Measurements from ENCODE around the gene SSU72. TPM values are rescaled to one million over a fixed set of nuclear protein-coding genes. Genes with fewer than 3 reads are reported as not detected.
"Not testable (repeated sequence)": the region's sequence is repeated elsewhere in the genome, so short reads cannot be mapped to it uniquely, and the experiment has no call there.

SSU72 gene
- polyA plus RNA-seq, 1 of the 3 experiments (the other 2 are of a cell fraction), result 104 TPM

- WGBS (ENCODE audit: low lambda C conversion rate), result 100% methylated on average over 2 of the region's 17 CpGs
- H3K4me2 ChIP-seq; H3K79me2 ChIP-seq (ENCODE audit: insufficient read depth); H3K27ac ChIP-seq (ENCODE audit: low read depth in 2 of 2, low read length in 1 of 2); POLR2A ChIA-PET; H4K20me1 ChIP-seq (ENCODE audit: insufficient read depth); H3K9me2 ChIP-seq; H3K9me3 ChIP-seq; H3K4me1 ChIP-seq (ENCODE audit: control insufficient read depth in 1 of 2, insufficient read depth in 2 of 2, low read depth in 1 of 2, low read length in 1 of 2); H3K9ac ChIP-seq; H3F3A ChIP-seq (replicated peaks; ENCODE audit: insufficient read depth); H2AFZ ChIP-seq (ENCODE audit: low read depth); H3K4me3 ChIP-seq (ENCODE audit: low read depth in 2 of 2, low read length in 1 of 2); DNase-seq; CTCF ChIA-PET; H3K27me3 ChIP-seq (ENCODE audit: insufficient read depth): not testable (repeated sequence)
- peaks cover 0 to 16% of the 10 kb centered on the region in 2 experiments for H3K36me3 ChIP-seq (replicated peaks in 1 of 2; ENCODE audit: control insufficient read depth in 1 of 2, insufficient read depth in 2 of 2, low read length in 1 of 2)
These were observed 51.0 kb downstream of the SSU72 start for GRCh38 chr1:1523651-1524050.

- H4K20me1 ChIP-seq (ENCODE audit: insufficient read depth); H3K79me2 ChIP-seq (ENCODE audit: insufficient read depth); H3K4me1 ChIP-seq (ENCODE audit: control insufficient read depth in 1 of 2, insufficient read depth in 2 of 2, low read depth in 1 of 2, low read length in 1 of 2); DNase-seq; H3K9me2 ChIP-seq; H3K9ac ChIP-seq; POLR2A ChIA-PET; H2AFZ ChIP-seq (ENCODE audit: low read depth); H3K27ac ChIP-seq (ENCODE audit: low read depth in 2 of 2, low read length in 1 of 2); H3F3A ChIP-seq (replicated peaks; ENCODE audit: insufficient read depth); CTCF ChIA-PET; H3K27me3 ChIP-seq (ENCODE audit: insufficient read depth); H3K9me3 ChIP-seq; H3K4me3 ChIP-seq (ENCODE audit: low read depth in 2 of 2, low read length in 1 of 2); H3K4me2 ChIP-seq: not testable (repeated sequence)
- H3K36me3 ChIP-seq (replicated peaks in 1 of 2; ENCODE audit: control insufficient read depth in 1 of 2, insufficient read depth in 2 of 2, low read length in 1 of 2), result peaks cover 0 to 13% of the 10 kb centered on the region in 2 experiments
- WGBS (ENCODE audit: low lambda C conversion rate), result 95% methylated on average over 15 of the region's 31 CpGs
These were observed 51.4 kb downstream of the SSU72 start for GRCh38 chr1:1523226-1523625.

DNA sequence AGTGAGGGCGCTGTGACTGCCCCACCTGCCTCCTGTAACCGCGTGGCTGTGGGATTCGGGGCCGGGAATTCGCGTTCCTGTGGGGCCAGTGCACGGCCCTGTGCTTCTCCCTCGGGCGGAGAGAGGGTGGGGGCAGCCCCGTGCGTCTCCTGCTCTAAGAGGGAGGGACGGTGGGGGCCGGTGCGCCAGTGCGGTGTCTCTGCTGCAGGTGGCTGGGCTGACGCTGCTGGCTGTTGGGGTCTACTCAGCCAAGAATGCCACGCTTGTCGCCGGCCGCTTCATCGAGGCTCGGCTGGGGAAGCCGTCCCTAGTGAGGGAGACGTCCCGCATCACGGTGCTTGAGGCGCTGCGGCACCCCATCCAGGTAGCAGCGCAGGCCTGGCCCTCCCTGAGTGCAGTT is 52.1 kb downstream of the SSU72 start:
- H3K4me1 ChIP-seq (ENCODE audit: control insufficient read depth in 1 of 2, insufficient read depth in 2 of 2, low read depth in 1 of 2, low read length in 1 of 2); H3K9ac ChIP-seq; H3K4me3 ChIP-seq (ENCODE audit: low read depth in 2 of 2, low read length in 1 of 2); H2AFZ ChIP-seq (ENCODE audit: low read depth); DNase-seq; H3K4me2 ChIP-seq; H3K27me3 ChIP-seq (ENCODE audit: insufficient read depth); POLR2A ChIA-PET; CTCF ChIA-PET; H3K9me2 ChIP-seq; H3K79me2 ChIP-seq (ENCODE audit: insufficient read depth); H3K9me3 ChIP-seq; H3K27ac ChIP-seq (ENCODE audit: low read depth in 2 of 2, low read length in 1 of 2); H3F3A ChIP-seq (replicated peaks; ENCODE audit: insufficient read depth); H4K20me1 ChIP-seq (ENCODE audit: insufficient read depth): not testable (repeated sequence)
- H3K36me3 ChIP-seq (replicated peaks in 1 of 2; ENCODE audit: control insufficient read depth in 1 of 2, insufficient read depth in 2 of 2, low read length in 1 of 2), result peaks cover 0 to 12% of the 10 kb centered on the region in 2 experiments
- WGBS (ENCODE audit: low lambda C conversion rate), result 100% methylated on average over 7 of the region's 30 CpGs

DNA sequence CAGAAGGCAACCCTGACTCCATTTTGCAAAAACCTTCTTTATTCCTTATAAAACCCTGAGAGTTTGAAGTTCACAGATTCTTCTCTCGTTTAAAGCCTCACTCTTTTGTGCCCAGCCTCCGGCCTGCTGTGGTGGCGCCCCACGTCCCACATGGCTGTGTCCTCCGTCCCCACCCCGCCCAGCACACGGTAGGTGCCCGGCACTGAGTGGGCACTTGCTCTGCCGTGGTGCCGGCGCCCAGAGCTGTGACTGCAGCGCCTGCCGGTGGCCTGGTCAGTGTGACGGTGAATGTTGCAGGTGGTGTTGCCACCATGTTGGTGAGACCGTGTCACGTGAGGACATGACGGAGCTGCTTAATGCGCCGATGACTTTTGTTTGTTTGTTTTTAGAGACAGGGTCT is 53.3 kb downstream of the SSU72 start:
- no peaks in the 10 kb centered on the region for H3K4me1 ChIP-seq (ENCODE audit: control insufficient read depth in 1 of 2, insufficient read depth in 2 of 2, low read depth in 1 of 2, low read length in 1 of 2)
- no peaks in the 10 kb centered on the region for H3F3A ChIP-seq (replicated peaks; ENCODE audit: insufficient read depth)
- DNase-seq, result no peak
- H3K79me2 ChIP-seq (ENCODE audit: insufficient read depth), result peaks cover 1% of the 10 kb centered on the region; the same call in 1 of the 2 replicates
- no peak overlapping the region for H3K4me2 ChIP-seq
- ChIA-PET CTCF (interaction anchor here (0.9 kb wide), 1 partner anchor 25 kb away, joined by 3 read pairs; no protein-coding TSS in a partner anchor), POLR2A (no interaction called here)
- TF ChIP-seq JUND (IDR thresholded peaks at IDR 0.05), result no peak
- TF ChIP-seq YY1 (IDR thresholded peaks at IDR 0.05; ENCODE audit: low read depth), result no peak
- no peak for TF ChIP-seq IRF3 (IDR thresholded peaks at IDR 0.05; ENCODE audit: low read depth, low read length)
- TF ChIP-seq TCF12 (IDR thresholded peaks at IDR 0.05), result no peak
- no peak for TF ChIP-seq TAF1 (IDR thresholded peaks at IDR 0.05; ENCODE audit: borderline replicate concordance, low read depth, low read length)
- no peak for TF ChIP-seq SMC3 (IDR thresholded peaks at IDR 0.05; ENCODE audit: low read depth, low read length)
- TF ChIP-seq RFX5 (IDR thresholded peaks at IDR 0.05; ENCODE audit: low read length), result no peak
- TF ChIP-seq MAX (IDR thresholded peaks at IDR 0.05; ENCODE audit: low read depth), result no peak
- no peak for TF ChIP-seq RCOR1 (IDR thresholded peaks at IDR 0.05; ENCODE audit: low read length)
- no peak for TF ChIP-seq ELF1 (IDR thresholded peaks at IDR 0.05)
- H3K9me2 ChIP-seq, result no peaks in the 10 kb centered on the region
- no peaks in the 10 kb centered on the region for H4K20me1 ChIP-seq (ENCODE audit: insufficient read depth)
- no peak overlapping the region for H2AFZ ChIP-seq (ENCODE audit: low read depth)
- H3K27me3 ChIP-seq (ENCODE audit: insufficient read depth), result no peaks in the 10 kb centered on the region
- H3K9me3 ChIP-seq, result no peaks in the 10 kb centered on the region
- no peak overlapping the region for H3K27ac ChIP-seq (ENCODE audit: low read depth in 2 of 2, low read length in 1 of 2)
- 90% methylated on average over 17 of the region's 19 CpGs for WGBS (ENCODE audit: low lambda C conversion rate)
- no peak overlapping the region for H3K9ac ChIP-seq
- H3K36me3 ChIP-seq (replicated peaks in 1 of 2; ENCODE audit: control insufficient read depth in 1 of 2, insufficient read depth in 2 of 2, low read length in 1 of 2), result peaks cover 0 to 11% of the 10 kb centered on the region in 2 experiments
- no peak overlapping the region for H3K4me3 ChIP-seq (ENCODE audit: low read depth in 2 of 2, low read length in 1 of 2)

DNA sequence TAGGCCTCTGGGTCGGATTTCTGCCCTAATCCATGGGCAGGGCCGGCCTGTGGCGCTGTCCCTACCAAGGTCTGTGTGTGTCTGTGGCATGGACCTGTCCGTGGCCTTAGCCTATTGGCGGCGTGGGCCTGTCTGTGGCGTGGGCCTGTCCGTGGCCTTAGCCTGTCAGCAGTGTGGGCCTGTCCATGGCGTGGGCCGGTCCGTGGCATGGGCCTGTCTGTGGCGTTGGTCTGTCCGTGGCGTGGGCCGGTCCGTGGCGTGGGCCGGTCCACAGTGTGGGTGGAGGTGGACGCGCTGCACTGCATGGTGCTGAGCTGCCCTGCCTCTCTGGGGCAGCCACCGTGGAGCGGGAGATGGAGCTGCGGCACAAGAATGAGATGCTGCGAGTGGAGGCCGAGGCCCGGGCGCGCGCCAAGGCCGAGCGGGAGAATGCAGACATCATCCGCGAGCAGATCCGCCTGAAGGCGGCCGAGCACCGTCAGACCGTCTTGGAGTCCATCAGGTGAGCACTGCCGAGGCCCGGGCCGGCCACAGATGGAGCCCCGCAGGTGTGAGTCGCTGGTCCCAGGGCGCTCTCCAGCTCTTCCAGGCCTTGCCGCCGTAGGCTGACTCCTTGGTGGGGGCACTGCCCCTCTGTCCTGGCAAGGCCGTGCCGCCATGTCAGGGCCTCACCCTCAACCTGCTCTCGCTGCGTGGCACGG is 54.7 kb downstream of the SSU72 start:
- H3K4me3 ChIP-seq (ENCODE audit: low read depth in 2 of 2, low read length in 1 of 2); H3K9me2 ChIP-seq; H3K36me3 ChIP-seq (replicated peaks in 1 of 2; ENCODE audit: control insufficient read depth in 1 of 2, insufficient read depth in 2 of 2, low read length in 1 of 2); CTCF ChIA-PET; POLR2A ChIA-PET; H3K27me3 ChIP-seq (ENCODE audit: insufficient read depth); H2AFZ ChIP-seq (ENCODE audit: low read depth); H3K9ac ChIP-seq; H3K4me1 ChIP-seq (ENCODE audit: control insufficient read depth in 1 of 2, insufficient read depth in 2 of 2, low read depth in 1 of 2, low read length in 1 of 2); H3K4me2 ChIP-seq; H3K9me3 ChIP-seq; H4K20me1 ChIP-seq (ENCODE audit: insufficient read depth); H3F3A ChIP-seq (replicated peaks; ENCODE audit: insufficient read depth); DNase-seq; H3K27ac ChIP-seq (ENCODE audit: low read depth in 2 of 2, low read length in 1 of 2): not testable (repeated sequence)
- WGBS (ENCODE audit: low lambda C conversion rate), result 97% methylated on average over 11 of the region's 51 CpGs
- peaks cover 12% of the 10 kb centered on the region; the same call in 1 of the 2 replicates for H3K79me2 ChIP-seq (ENCODE audit: insufficient read depth)

Data from SK-N-SH (cell line).